PC-3 (cell line): ENCODE measurements around the gene LMBRD1.

Experiments
- CTCF ChIP-seq: fragments of 300-600 bp; sonication (generic); conservative IDR thresholded peaks from 2 replicates; pipeline ENCODE4 v1.5.1; 2017; ENCODE audit warnings: antibody characterized with exemption, low read depth, mild to moderate bottlenecking, low read length
- EZH2 ChIP-seq: fragments of 300-600 bp; sonication (generic); IDR thresholded peaks from one replicate; pipeline ENCODE4 v1.6.1; 2017; ENCODE audit warnings: antibody characterized with exemption, mild to moderate bottlenecking, low read length; ENCODE audit not compliant: unreplicated experiment

- TF ChIP-seq CTCF, result no peak
- TF ChIP-seq EZH2, result no peak
Measured at GRCh38 chr6:69663215-69663614, 133.6 kb downstream of the LMBRD1 start.
